ENCODE results near the gene PTPRK. TPM values are rescaled to one million over a fixed set of nuclear protein-coding genes. Genes with fewer than 3 reads are reported as not detected.
A peak's percentile ranks its signal among the peaks of the same experiment; 100 is the strongest.

PTPRK gene
- total and polyA plus RNA-seq, 2 of the 13 experiments (the other 11 are each of a cell fraction or from before 2014, with no cell fraction given): 43.6 to 98.3 TPM

DNA sequence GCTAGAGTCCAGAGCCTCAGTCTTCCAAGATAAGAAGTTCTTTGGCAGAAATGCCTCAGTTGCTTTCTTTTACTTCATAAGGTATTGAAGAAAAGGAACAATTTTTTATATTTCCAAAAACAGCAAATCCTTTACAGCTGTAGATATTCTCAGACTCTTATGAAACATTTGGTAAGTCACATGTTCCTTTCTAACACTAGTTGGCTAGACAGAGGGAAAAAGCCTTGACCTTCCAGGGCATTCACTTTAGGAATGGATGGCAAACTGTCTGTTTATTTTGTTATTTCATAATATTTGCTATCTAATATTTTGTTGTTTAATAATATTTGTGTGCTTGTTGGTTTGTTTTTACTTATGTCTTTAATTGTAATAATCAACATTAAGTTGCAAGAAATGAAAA, 140.8 kb downstream of the PTPRK start (continued):
- TF ChIP-seq, protein P1, sequence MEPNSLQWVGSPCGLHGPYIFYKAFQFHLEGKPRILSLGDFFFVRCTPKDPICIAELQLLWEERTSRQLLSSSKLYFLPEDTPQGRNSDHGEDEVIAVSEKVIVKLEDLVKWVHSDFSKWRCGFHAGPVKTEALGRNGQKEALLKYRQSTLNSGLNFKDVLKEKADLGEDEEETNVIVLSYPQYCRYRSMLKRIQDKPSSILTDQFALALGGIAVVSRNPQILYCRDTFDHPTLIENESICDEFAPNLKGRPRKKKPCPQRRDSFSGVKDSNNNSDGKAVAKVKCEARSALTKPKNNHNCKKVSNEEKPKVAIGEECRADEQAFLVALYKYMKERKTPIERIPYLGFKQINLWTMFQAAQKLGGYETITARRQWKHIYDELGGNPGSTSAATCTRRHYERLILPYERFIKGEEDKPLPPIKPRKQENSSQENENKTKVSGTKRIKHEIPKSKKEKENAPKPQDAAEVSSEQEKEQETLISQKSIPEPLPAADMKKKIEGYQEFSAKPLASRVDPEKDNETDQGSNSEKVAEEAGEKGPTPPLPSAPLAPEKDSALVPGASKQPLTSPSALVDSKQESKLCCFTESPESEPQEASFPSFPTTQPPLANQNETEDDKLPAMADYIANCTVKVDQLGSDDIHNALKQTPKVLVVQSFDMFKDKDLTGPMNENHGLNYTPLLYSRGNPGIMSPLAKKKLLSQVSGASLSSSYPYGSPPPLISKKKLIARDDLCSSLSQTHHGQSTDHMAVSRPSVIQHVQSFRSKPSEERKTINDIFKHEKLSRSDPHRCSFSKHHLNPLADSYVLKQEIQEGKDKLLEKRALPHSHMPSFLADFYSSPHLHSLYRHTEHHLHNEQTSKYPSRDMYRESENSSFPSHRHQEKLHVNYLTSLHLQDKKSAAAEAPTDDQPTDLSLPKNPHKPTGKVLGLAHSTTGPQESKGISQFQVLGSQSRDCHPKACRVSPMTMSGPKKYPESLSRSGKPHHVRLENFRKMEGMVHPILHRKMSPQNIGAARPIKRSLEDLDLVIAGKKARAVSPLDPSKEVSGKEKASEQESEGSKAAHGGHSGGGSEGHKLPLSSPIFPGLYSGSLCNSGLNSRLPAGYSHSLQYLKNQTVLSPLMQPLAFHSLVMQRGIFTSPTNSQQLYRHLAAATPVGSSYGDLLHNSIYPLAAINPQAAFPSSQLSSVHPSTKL (CRISPR knock-in tag; IDR thresholded peaks at IDR 0.05): peak; percentile 45; the same call in 1 of the 2 replicates
- TF ChIP-seq BCL6 (CRISPR knock-in tag; IDR thresholded peaks at IDR 0.05): peak; percentile 94

DNA sequence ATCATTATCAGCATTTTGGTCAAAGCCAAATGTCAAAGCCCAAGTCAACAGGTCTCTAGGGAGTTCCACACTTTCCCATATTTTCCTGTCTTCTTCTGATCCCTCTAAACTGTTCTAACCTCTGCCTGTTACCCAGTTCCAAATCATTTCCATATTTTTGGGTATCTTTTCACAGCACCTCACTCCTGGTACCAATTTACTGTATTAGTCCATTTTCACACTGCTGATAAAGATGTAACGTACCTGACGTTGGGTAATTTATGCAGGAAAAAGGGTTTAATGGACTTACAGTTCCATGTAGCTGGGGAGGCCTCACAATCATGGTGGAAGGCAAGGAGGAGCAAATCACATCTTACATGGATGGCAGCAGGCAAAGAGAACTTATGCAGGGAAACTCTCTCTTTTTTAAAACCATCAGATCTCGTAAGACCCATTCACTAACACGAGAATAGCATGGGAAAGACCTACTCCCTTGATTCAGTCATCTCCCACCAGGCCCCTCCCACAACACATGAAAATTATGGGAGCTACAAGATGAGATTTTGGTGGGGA, 143.4 kb downstream of the PTPRK start:
- H3K4me3 ChIP-seq (replicated peaks in 1 of 3; ENCODE audit: insufficient read depth in 1 of 3, low read depth in 2 of 3, low read length in 3 of 3): no peak overlapping the region
- intact Hi-C loops (cut with micrococcal nuclease; ENCODE audit: unreplicated experiment) (no loop called here), in situ Hi-C loops (cut with HindIII; ENCODE audit: extremely low pct_ligation_motif_present, low pct_unique_long_range_greater_than_20kb) (no loop called here)
- H3K36me3 ChIP-seq (replicated peaks in 1 of 2; ENCODE audit: control insufficient read depth in 1 of 2, insufficient read depth in 2 of 2, low read length in 2 of 2): peaks cover 5 to 19% of the 10 kb centered on the region in 2 experiments; a peak in 4 of 5 replicates
- DNase-seq (ENCODE audit: low spot score) (no peak), ATAC-seq (no peak), FAIRE-seq (no peak)
- H3K27me3 ChIP-seq (ENCODE audit: control insufficient read depth in 1 of 2, insufficient read depth in 2 of 2, low read length in 2 of 2): no peaks in the 10 kb centered on the region
- no peak overlapping the region for H3K9ac ChIP-seq (ENCODE audit: insufficient read depth, low read depth, low read length)
- no peak for TF ChIP-seq TEAD3 (CRISPR knock-in tag; optimal IDR thresholded peaks at IDR 0.05; ENCODE audit: borderline replicate concordance)
- no peak for TF ChIP-seq FOSL1 (CRISPR knock-in tag; IDR thresholded peaks at IDR 0.05; ENCODE audit: borderline replicate concordance)
- TF ChIP-seq, protein P2, sequence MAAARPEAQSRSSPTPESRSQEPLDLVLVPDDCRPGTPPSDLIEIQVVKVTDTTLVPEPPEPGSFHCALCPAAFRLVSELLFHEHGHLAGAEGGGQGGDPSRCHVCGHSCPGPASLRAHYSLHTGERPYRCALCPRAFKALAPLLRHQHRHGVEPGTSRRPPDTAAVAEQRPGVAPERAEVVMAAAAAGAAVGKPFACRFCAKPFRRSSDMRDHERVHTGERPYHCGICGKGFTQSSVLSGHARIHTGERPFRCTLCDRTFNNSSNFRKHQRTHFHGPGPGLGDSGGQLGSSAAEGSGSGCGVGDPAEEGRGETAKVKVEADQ (CRISPR knock-in tag; IDR thresholded peaks at IDR 0.05; ENCODE audit: borderline replicate concordance): no peak
- peak; percentile 99 for TF ChIP-seq ZNF431 (CRISPR knock-in tag; IDR thresholded peaks at IDR 0.05; ENCODE audit: borderline replicate concordance, low read depth)
- TF ChIP-seq RFX3 (CRISPR knock-in tag; IDR thresholded peaks at IDR 0.05): no peak
- no peak for TF ChIP-seq ZNF225 (CRISPR knock-in tag; IDR thresholded peaks at IDR 0.05)
- no peak overlapping the region for H3K27ac ChIP-seq (ENCODE audit: extremely low read length, insufficient read depth, low read length)
- no peak overlapping the region for H3K4me2 ChIP-seq (ENCODE audit: low read depth, low read length)
- BruUV-seq (replicated peaks): no TSS peak
- no peaks in the 10 kb centered on the region for H4K20me1 ChIP-seq (ENCODE audit: insufficient read depth, low read length)
- no peaks in the 10 kb centered on the region; the same call in 1 of the 2 replicates for H3K4me1 ChIP-seq (ENCODE audit: insufficient read depth, low read length)
- ChIA-PET CTCF (ENCODE audit: low intra/inter-chr PET ratio, low total read pairs) (no interaction called here), POLR2A (no interaction called here)
- peaks cover 5% of the 10 kb centered on the region for H3K79me2 ChIP-seq (ENCODE audit: insufficient read depth, low read length)
- 96% methylated on average over 4 of the region's 4 CpGs for WGBS (ENCODE audit: low lambda C conversion rate)
- H3K9me3 ChIP-seq (ENCODE audit: low read length): peaks cover 24% of the 10 kb centered on the region
- H2AFZ ChIP-seq (ENCODE audit: low read length): no peak overlapping the region

Measured in HepG2 (cell line).